Stimulated activated naive B cell treated with anti-CD40 and anti-IgM and Interleukin-4, amounts not matched to agents 10 μg/mL and 1 μg/mL and 100 μg/mL, for 72 hours (primary cell): ENCODE measurements around the gene OCA2.
A peak's percentile ranks its signal among the peaks of the same experiment; 100 is the strongest.

Experiments
- ATAC-seq, 2 donors: fragments of 150-1000 bp; cut with Tn5 transposase; replicated peaks; 2 replicates each; pipeline ENCODE4 v1.10.0; 2021; ENCODE audit warnings: moderate library complexity in 1 of 2
- DNase-seq: peaks from one replicate; pipeline ENCODE4 v3.0.0; 2021
- H3K27ac Mint-ChIP-seq: one replicate; pipeline ENCODE4 v1.8.0; 2022; ENCODE audit warnings: mild to moderate bottlenecking, mixed read lengths
- H3K27me3 Mint-ChIP-seq, 2 donors: one replicate each; pipeline ENCODE4 v1.8.0; 2022; ENCODE audit warnings: mixed read lengths in 2 of 2
- H3K36me3 Mint-ChIP-seq, 2 donors: one replicate each; pipeline ENCODE4 v1.8.0; 2022; ENCODE audit warnings: mixed read lengths in 2 of 2, mild to moderate bottlenecking in 1 of 2
- H3K4me1 Mint-ChIP-seq, 2 donors: one replicate each; pipeline ENCODE4 v1.8.0; 2022; ENCODE audit warnings: mixed read lengths in 2 of 2, mild to moderate bottlenecking in 1 of 2
- H3K4me3 Mint-ChIP-seq, 2 donors: one replicate each; pipeline ENCODE4 v1.8.0; 2022; ENCODE audit warnings: mild to moderate bottlenecking in 2 of 2, mixed read lengths in 2 of 2, moderate library complexity in 1 of 2
- H3K9me3 Mint-ChIP-seq, 2 donors: one replicate each; pipeline ENCODE4 v1.8.0; 2022; ENCODE audit warnings: mixed read lengths in 2 of 2, mild to moderate bottlenecking in 1 of 2

Gene OCA2

DNA sequence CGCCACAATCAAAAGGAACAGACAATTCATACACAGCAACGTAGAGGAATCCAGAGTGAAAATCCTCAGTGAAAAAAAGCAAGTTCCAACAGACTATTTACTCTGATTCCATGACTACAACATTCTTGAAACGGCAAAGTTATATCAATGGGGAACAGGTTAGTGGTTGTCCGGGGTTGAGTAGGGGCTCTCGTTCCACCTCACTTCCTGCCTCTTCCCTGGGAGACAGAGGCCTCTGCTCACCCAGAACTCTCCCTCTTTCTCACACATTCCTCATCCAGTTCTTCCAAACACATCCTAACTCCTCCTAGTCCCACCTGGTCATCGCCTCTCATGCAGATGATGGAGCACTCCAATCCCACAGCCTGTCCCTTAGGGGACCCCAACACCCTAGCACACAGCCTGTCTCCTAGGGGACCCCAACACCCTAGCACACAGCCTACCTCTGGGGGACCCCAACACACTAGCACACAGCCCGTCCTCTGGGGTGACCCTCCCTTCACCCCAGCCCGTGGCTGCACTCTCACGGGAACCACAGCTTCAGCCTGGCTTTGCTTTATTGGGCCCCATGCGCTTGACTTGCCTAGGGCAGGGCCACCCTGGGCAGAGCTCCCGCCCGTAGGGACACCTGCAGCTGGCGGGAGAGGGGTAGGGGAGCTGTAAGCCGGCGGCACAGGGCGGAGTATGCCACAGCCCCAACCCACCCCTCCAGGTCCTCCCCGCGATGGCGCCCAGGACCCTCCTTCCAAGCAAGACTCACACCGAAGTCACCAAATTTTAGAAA is 5.2 kb downstream of the OCA2 start:
- Mint-ChIP-seq H3K27ac (no peak overlapping the region), H3K36me3 (peaks cover 5 to 10% of the 10 kb centered on the region in 2 donors), H3K9me3 (peaks cover 14 to 17% of the 10 kb centered on the region in 2 donors), H3K4me3 (peak overlapping the region; percentile 1 to 39), H3K27me3 (peaks cover 60 to 75% of the 10 kb centered on the region in 2 donors), H3K4me1 (peaks cover 19 to 31% of the 10 kb centered on the region in 2 donors)
- ATAC-seq (no peak), DNase-seq (no peak)

GRCh38 chr15:28091313-28091712 is 7.8 kb downstream of the OCA2 start:
- H3K4me1 Mint-ChIP-seq, result peaks cover 9 to 24% of the 10 kb centered on the region in 2 donors
- peaks cover 17% of the 10 kb centered on the region in 2 donors for H3K9me3 Mint-ChIP-seq
- peaks cover 5 to 14% of the 10 kb centered on the region in 2 donors for H3K36me3 Mint-ChIP-seq
- peaks cover 68 to 78% of the 10 kb centered on the region in 2 donors for H3K27me3 Mint-ChIP-seq
- DNase-seq, result no peak
- H3K27ac Mint-ChIP-seq, result no peak overlapping the region
- H3K4me3 Mint-ChIP-seq, result no peak overlapping the region
- ATAC-seq, result no peak

DNA sequence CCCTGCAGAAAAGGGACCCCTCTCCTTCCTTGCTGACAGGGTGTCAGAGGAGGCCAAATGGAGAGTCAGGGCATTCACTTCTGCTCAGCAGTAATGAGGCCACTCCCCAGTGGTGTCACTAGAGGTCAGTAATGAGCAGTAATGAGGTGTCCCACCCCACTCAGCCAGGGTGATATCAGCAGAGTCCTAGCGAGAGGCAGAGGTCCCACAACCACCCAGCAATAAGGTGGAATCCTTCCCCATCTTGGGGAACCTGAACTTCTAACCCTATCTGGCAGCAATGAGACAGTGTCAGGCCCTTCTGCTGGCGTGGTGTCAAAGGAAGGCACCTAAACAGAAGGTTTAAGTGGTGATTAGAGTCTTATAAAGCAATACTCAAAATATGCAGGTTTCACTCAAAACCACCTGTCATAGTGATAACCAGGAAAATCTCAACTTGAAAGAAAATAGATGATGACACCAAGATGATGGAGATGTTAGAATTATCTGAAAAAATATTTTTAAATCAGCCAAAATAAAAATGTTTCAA is 12.9 kb downstream of the OCA2 start:
- peaks cover 5 to 11% of the 10 kb centered on the region in 2 donors for H3K36me3 Mint-ChIP-seq
- H3K9me3 Mint-ChIP-seq, result peaks cover 17 to 22% of the 10 kb centered on the region in 2 donors
- peak; percentile 100 for ATAC-seq
- DNase-seq, result peak; percentile 47
- no peak overlapping the region for H3K27ac Mint-ChIP-seq
- peaks cover 0 to 13% of the 10 kb centered on the region in 2 donors for H3K4me1 Mint-ChIP-seq
- peaks cover 59 to 66% of the 10 kb centered on the region in 2 donors for H3K27me3 Mint-ChIP-seq
- H3K4me3 Mint-ChIP-seq, result no peak overlapping the region

DNA sequence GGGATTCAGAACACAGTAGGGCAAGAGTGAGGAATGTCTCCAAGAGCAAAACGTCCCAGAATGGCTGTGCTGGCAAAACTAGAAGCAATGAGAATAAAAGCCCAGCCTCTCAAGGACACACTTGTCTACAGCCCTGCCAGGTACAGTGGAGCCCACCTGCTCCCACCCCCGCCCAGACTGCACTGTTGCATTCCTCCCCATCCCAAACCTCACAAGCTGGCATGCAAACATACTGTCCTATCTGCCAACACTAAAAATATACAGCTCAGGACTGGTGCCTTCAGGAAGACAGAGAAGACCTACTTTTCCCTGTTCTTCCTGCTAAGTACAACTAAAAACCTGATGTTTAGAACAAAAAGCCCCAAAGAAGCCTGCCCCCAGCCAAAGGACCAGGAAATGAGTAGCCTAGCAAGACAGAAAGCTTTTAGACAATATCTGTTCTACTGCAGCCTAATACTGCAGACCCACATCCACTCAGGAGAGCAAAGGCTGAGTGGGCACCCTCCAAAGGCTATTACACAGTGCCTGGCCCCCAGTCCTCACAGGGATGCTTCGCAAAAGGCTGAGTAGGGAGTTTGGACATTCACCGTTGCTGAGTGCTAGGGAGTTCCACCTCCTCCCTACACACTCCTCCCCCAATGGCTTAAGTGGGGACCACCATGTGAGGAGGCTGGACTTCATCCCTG is 13.5 kb downstream of the OCA2 start:
- Mint-ChIP-seq H3K4me1 (peaks cover 0 to 13% of the 10 kb centered on the region in 2 donors), H3K9me3 (peaks cover 15 to 19% of the 10 kb centered on the region in 2 donors), H3K36me3 (peaks cover 5 to 10% of the 10 kb centered on the region in 2 donors), H3K27ac (no peak overlapping the region), H3K27me3 (peaks cover 53 to 60% of the 10 kb centered on the region in 2 donors), H3K4me3 (no peak overlapping the region)
- DNase-seq (no peak), ATAC-seq (peak in 1 of 2 donors; percentile 15)

GRCh38 chr15:28084547-28084946 is 14.6 kb downstream of the OCA2 start:
- Mint-ChIP-seq H3K4me3 (no peak overlapping the region), H3K36me3 (peaks cover 0 to 4% of the 10 kb centered on the region in 2 donors), H3K27me3 (peaks cover 48 to 57% of the 10 kb centered on the region in 2 donors), H3K27ac (no peak overlapping the region), H3K9me3 (peaks cover 6 to 11% of the 10 kb centered on the region in 2 donors), H3K4me1 (peaks cover 0 to 13% of the 10 kb centered on the region in 2 donors)
- ATAC-seq, result no peak
- DNase-seq, result no peak

DNA sequence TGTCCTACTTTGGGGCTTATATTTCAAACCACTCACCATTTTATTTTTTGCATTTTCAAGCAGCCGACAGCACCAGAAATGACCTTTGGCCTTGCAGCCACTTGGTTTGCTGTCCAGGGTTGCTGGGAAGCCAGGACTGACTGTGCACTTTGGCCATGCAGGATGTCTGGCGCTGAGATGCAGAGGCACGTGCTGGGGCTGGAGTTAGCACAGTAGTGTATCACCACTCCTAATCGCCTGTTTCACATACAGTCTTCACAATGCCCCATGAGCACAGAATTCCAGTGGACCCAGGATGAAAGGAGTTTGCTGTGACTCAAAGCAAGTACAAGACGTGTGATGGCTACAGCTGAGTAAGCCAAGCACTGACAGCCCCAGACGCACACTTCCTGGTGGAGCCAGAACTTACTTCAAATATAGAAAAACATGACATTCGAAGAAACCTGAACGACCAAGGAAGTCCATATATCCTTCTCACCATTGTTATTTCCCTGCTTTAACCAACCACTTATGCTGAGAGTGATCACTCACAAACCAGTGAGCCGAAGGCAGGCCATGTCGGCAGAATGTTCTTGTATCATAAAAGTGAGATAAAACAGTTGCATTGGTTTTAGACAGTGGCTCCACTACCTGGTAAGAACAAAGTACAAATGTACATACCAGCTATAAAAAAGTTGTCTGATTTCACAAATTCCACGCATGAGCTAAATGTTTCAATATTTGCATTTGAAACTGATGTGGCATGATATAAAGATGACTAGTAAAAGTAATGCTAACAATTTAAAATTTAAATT is 16.0 kb downstream of the OCA2 start:
- ATAC-seq, result no peak
- H3K9me3 Mint-ChIP-seq, result peaks cover 0 to 6% of the 10 kb centered on the region in 2 donors
- H3K27ac Mint-ChIP-seq, result no peak overlapping the region
- H3K27me3 Mint-ChIP-seq, result peaks cover 44 to 51% of the 10 kb centered on the region in 2 donors
- H3K4me1 Mint-ChIP-seq, result peaks cover 0 to 13% of the 10 kb centered on the region in 2 donors
- H3K36me3 Mint-ChIP-seq, result no peaks in the 10 kb centered on the region
- no peak for DNase-seq
- no peak overlapping the region for H3K4me3 Mint-ChIP-seq

DNA sequence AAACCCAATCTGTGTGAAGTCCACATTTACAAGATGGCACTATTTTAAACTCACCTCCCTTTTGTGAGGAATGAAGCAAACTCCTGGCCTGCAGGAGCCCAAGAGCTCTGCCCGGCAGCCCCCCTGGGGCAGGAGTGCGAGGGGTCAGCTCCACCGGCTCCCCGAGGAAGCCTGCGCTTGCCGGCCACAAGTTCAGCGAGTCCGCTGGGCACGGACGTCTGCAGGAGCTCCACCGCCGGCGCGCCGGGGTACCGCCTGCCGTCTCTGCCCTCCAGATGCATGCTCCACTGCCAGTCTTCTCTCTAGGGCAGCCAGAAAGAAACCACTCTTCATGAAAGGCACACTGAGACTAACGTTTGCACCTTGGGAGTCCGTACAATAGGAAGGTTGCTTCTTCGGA is 17.5 kb downstream of the OCA2 start:
- Mint-ChIP-seq H3K4me3 (no peak overlapping the region), H3K36me3 (no peaks in the 10 kb centered on the region), H3K4me1 (peaks cover 0 to 5% of the 10 kb centered on the region in 2 donors), H3K27me3 (peaks cover 33 to 42% of the 10 kb centered on the region in 2 donors), H3K27ac (no peak overlapping the region), H3K9me3 (peaks cover 0 to 6% of the 10 kb centered on the region in 2 donors)
- no peak for DNase-seq
- ATAC-seq, result no peak

DNA sequence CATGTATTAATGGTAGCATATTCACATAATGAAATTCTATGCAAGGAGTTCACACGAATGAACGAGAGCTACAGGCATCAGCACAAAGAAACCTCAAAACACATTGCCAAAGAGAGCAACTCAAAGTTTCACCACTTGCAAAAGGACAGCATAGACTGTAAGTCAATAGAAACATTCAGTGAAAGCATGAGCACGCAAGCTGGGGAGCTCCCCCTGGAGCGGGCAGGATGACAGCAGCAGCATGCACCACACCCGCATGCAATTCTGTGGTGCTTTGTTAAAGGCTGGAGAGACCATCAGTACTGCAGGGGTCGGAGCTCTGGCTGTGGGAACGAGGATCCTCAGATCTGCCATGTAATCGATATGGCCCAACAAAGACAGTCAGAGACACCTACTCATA is 18.7 kb downstream of the OCA2 start:
- H3K36me3 Mint-ChIP-seq, result no peaks in the 10 kb centered on the region
- ATAC-seq (no peak), DNase-seq (no peak)
- no peak overlapping the region for H3K27ac Mint-ChIP-seq
- H3K9me3 Mint-ChIP-seq, result peaks cover 0 to 6% of the 10 kb centered on the region in 2 donors
- no peaks in the 10 kb centered on the region for H3K4me1 Mint-ChIP-seq
- no peak overlapping the region for H3K4me3 Mint-ChIP-seq
- H3K27me3 Mint-ChIP-seq, result peaks cover 25 to 32% of the 10 kb centered on the region in 2 donors

- Mint-ChIP-seq H3K9me3 (peaks cover 0 to 6% of the 10 kb centered on the region in 2 donors), H3K4me3 (no peak overlapping the region), H3K4me1 (no peaks in the 10 kb centered on the region), H3K36me3 (no peaks in the 10 kb centered on the region), H3K27ac (no peak overlapping the region), H3K27me3 (peaks cover 19 to 23% of the 10 kb centered on the region in 2 donors)
- no peak for DNase-seq
- ATAC-seq, result no peak
Observed at GRCh38 chr15:28079313-28079969, 19.7 kb downstream of the OCA2 start.

- no peak overlapping the region for H3K27ac Mint-ChIP-seq
- DNase-seq, result no peak
- H3K27me3 Mint-ChIP-seq, result peaks cover 15 to 16% of the 10 kb centered on the region in 2 donors
- ATAC-seq, result no peak
- H3K9me3 Mint-ChIP-seq, result peaks cover 0 to 3% of the 10 kb centered on the region in 2 donors
- no peak overlapping the region for H3K4me3 Mint-ChIP-seq
- no peaks in the 10 kb centered on the region for H3K4me1 Mint-ChIP-seq
- H3K36me3 Mint-ChIP-seq, result no peaks in the 10 kb centered on the region
Observed at GRCh38 chr15:28078191-28078719, 20.9 kb downstream of the OCA2 start.

GRCh38 chr15:28075573-28075972 is 23.5 kb downstream of the OCA2 start:
- H3K36me3 Mint-ChIP-seq, result no peaks in the 10 kb centered on the region
- no peaks in the 10 kb centered on the region for H3K9me3 Mint-ChIP-seq
- no peaks in the 10 kb centered on the region for H3K4me1 Mint-ChIP-seq
- H3K27me3 Mint-ChIP-seq, result peaks cover 16 to 20% of the 10 kb centered on the region in 2 donors
- no peak overlapping the region for H3K4me3 Mint-ChIP-seq
- H3K27ac Mint-ChIP-seq, result no peak overlapping the region
- no peak for DNase-seq
- ATAC-seq, result no peak

- Mint-ChIP-seq H3K9me3 (peaks cover 3 to 5% of the 10 kb centered on the region in 2 donors), H3K27me3 (peaks cover 14 to 27% of the 10 kb centered on the region in 2 donors)
- ATAC-seq, result no peak
Observed at GRCh38 chr15:28068930-28069329, 30.2 kb downstream of the OCA2 start.

DNA sequence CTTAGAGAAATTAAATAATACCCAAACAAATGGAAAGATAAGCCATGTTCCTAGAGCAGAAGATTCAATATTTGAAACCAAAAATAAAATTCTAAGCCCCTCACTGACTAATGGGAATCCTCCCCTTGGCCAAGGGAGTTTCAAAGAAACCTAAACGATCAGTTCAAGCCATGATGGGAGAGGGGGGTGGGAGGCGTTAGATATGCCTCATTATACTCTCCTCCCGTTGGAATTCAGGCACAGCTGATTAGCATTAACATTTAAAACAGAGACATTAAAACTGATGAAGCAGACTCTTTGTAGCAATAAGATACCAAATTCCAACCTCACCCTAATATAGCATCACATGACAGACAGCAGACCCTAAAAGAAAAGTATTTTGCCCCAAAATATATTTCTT is 32.9 kb downstream of the OCA2 start:
- no peak overlapping the region for H3K4me3 Mint-ChIP-seq
- H3K36me3 Mint-ChIP-seq, result no peaks in the 10 kb centered on the region
- H3K27me3 Mint-ChIP-seq, result peaks cover 14 to 23% of the 10 kb centered on the region in 2 donors

More at GRCh38 chr15:28068930-28069329, 30.2 kb downstream of the OCA2 start:
- Mint-ChIP-seq H3K27ac (no peak overlapping the region), H3K4me3 (no peak overlapping the region), H3K36me3 (no peaks in the 10 kb centered on the region), H3K4me1 (no peaks in the 10 kb centered on the region)
- no peak for DNase-seq

More for the DNA sequence above, 32.9 kb downstream of the OCA2 start:
- Mint-ChIP-seq H3K27ac (no peak overlapping the region), H3K4me1 (no peaks in the 10 kb centered on the region), H3K9me3 (peaks cover 4 to 14% of the 10 kb centered on the region in 2 donors)
- ATAC-seq (no peak), DNase-seq (no peak)
